ENCODE results near the gene CCDC146. TPM values are rescaled to one million over a fixed set of nuclear protein-coding genes. Genes with fewer than 3 reads are reported as not detected.
"Not testable (repeated sequence)": the region's sequence is repeated elsewhere in the genome, so short reads cannot be mapped to it uniquely, and the experiment has no call there.

CCDC146 gene
- total RNA-seq, 2 donors from 2014 or later, result 1.4 to 2.6 TPM

DNA sequence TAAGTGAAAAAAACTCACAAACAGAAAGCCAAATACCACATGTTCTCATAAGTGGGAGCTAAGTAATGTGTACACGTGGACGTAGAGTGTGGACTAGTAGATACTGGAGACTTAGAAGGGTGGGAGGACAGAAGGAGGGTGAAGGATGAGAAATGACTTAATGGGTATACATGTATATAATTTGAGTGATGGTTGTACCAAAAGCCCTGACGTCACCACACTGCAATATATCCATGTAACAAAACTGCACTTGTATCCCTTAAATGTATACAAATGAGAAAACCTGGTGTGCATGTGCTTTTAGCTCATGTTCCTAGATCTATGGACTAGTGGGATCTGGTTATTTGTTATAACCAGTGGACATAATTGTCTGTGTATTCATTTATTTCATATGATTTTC is 125.7 kb downstream of the CCDC146 start:
- no peak overlapping the region for H3K27ac Mint-ChIP-seq
- no peaks in the 10 kb centered on the region for H3K9me3 Mint-ChIP-seq
- no peaks in the 10 kb centered on the region for H3K36me3 Mint-ChIP-seq
- DNase-seq (ENCODE audit: low spot score in 2 of 2) (no peak), ATAC-seq (no peak)

DNA sequence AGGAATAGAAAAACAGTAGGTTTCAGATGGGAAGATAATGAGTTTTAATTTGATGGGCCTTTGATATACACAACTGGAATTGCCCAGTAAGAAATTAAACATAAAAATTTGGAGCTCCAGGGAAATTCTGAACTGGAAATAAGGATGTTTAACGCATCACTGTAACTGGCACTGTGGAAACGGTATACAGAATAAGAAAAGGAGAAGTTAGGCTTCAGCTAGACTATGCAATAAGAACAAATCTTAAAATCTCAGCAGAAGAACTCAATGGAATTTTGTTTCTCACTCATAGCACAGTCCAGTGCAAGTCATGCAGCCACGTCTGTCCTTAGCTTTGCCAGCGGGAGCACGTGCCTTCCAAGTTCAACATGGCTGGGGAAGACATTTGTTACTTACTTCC is 130.1 kb downstream of the CCDC146 start:
- no peak overlapping the region for H3K27ac Mint-ChIP-seq
- DNase-seq (ENCODE audit: low spot score in 2 of 2), result no peak
- no peaks in the 10 kb centered on the region for H3K9me3 Mint-ChIP-seq
- H3K36me3 Mint-ChIP-seq, result no peaks in the 10 kb centered on the region
- no peak for ATAC-seq

DNA sequence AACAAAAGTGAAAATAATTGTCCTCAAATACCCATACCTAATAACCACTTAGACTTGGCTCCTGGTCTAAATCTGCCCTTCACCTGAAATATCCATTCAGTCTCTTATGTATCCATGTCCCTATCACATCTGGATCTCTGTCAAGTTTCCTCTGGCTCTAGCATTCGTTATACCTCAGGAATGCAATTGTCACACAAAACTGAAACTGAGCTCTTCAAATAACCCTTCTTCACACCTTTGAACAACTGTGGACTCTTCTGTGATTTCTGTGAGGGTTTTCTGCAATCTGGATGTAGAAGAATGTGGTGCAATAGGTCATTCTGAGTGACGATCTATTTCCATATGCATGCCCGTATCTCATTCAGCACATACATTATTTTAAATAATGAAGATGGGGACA is 130.7 kb downstream of the CCDC146 start:
- H3K27ac Mint-ChIP-seq, result no peak overlapping the region
- no peak for DNase-seq (ENCODE audit: low spot score in 2 of 2)
- H3K9me3 Mint-ChIP-seq, result no peaks in the 10 kb centered on the region
- H3K36me3 Mint-ChIP-seq, result no peaks in the 10 kb centered on the region
- ATAC-seq, result no peak

DNA sequence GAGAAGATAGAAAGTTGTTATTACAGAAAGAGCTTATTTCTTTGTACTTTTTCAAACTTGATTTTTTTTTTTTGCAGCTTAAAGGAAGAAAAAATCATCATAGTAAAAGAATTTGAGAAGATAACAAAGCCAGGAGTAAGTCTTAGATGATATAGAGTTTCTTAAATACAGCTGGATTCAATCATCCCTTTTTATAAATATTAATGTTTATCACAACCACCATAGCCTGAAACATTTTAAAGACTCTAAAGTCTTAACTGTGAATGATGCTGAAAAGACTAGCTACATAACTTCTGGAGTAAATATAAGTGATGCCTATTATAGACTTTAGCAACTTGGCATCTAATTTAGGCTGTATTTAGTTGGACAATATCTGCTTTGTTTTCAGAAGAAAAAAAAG is 132.0 kb downstream of the CCDC146 start:
- Mint-ChIP-seq H3K9me3 (no peaks in the 10 kb centered on the region), H3K36me3 (no peaks in the 10 kb centered on the region), H3K27ac (no peak overlapping the region)
- DNase-seq (ENCODE audit: low spot score in 2 of 2) (no peak), ATAC-seq (no peak)

DNA sequence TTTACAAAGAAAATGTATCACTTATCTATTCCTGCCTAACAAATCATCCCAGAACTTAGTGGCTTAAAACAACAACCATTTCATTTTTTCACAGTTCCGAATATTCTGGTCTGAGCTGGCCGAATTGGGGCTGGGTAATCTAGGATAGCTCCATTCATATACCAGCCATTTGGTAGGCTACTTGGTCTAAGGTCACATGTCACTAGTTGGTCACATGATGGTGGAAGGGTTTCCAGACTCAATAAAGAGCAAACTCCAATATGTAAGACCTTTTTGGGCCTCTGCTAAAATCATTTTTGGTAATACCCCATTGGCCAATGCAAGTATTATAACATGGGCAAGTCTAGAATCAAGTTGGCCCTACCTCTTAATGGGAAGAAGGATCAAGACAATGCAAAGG is 132.5 kb downstream of the CCDC146 start:
- no peaks in the 10 kb centered on the region for H3K9me3 Mint-ChIP-seq
- DNase-seq (ENCODE audit: low spot score in 2 of 2), result no peak

DNA sequence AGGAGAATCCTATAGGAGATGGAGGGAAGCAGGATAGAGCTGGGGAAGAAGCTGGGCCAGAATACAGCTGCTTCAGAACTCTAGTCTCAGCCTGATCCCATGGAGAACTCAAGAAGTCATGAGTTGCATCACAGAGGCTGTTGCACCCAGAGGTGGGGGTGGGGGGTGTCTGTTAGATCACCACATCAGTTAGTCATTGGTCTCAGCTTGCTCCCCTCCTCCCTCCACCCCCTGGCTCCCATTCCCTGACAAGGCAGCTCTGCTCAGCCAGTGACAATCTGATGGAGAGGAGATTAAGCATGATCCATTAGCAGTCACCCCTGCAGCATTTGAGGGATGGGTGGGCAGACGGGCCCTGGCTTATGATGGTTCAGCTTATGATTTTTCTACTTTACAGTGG is 135.6 kb downstream of the CCDC146 start:
- DNase-seq (ENCODE audit: low spot score in 2 of 2) (no peak), ATAC-seq (no peak)
- no peaks in the 10 kb centered on the region for H3K36me3 Mint-ChIP-seq
- H3K27ac Mint-ChIP-seq, result peak overlapping the region in 1 of 2 donors; percentile 47
- no peaks in the 10 kb centered on the region for H3K9me3 Mint-ChIP-seq

More for the DNA sequence above, 132.5 kb downstream of the CCDC146 start:
- ATAC-seq, result no peak
- no peaks in the 10 kb centered on the region for H3K36me3 Mint-ChIP-seq
- H3K27ac Mint-ChIP-seq, result no peak overlapping the region

DNA sequence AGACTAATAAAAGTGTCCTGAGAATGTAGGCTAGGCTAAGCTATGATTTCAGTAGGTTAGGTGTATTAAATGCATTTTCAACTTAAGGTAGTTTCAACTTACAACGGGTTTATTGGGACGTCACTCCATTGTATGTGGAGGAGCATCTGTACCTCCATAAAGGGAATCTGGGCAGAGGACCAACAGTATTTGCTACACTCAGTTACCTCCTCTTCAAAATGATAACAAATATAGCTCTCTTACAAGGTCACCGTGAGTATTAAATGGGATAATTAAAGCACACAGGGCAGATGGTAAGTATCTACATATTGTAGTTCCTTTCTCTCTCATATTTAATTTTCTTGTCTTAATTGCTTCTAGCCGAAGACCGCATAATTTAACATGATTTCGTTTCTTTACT is 136.2 kb downstream of the CCDC146 start:
- no peak for DNase-seq (ENCODE audit: low spot score in 2 of 2)
- Mint-ChIP-seq H3K9me3 (no peaks in the 10 kb centered on the region), H3K36me3 (no peaks in the 10 kb centered on the region), H3K27ac (no peak overlapping the region)
- ATAC-seq, result no peak

DNA sequence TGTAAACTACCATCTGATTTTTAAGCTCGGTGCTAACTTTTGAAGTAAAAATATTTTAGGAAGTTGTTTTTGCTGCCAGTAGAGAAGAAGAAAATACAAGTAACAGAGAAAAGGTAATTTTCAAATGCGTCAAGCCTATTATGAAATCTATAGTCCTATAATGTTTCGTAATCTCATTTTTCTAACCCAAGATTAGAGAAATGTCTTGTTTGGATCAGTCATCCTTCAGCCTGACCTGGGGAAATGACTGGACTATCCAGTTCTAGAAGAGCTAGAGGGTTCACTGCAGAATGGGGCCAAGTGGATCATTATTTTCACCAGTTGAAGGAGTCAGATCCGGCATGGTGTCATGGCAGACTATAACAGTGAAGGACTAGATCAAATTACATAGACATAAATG is 139.9 kb downstream of the CCDC146 start:
- peak overlapping the region in 1 of 2 donors; percentile 15 for H3K27ac Mint-ChIP-seq
- no peak for ATAC-seq
- H3K36me3 Mint-ChIP-seq, result no peaks in the 10 kb centered on the region
- no peaks in the 10 kb centered on the region for H3K9me3 Mint-ChIP-seq
- DNase-seq (ENCODE audit: low spot score in 2 of 2), result no peak

DNA sequence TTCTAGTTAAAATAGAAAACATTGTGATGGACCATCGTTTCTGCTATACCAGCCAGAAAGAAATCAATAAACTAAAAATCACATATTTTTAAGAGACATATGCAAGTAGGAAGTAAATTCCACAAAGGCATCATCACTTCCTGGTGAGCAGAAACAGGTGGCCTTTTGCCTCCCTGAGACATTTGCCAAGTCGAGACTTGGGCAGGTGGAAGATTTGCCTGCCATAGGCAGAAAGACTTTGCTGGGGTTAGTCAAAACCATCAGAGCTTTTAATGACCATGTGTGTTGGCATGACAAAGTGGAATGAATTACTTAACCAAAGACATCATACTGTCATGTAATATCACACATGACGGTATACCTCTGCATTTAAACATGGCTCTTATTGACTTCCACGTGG is 143.3 kb downstream of the CCDC146 start:
- DNase-seq (ENCODE audit: low spot score in 2 of 2), result no peak
- Mint-ChIP-seq H3K36me3 (no peaks in the 10 kb centered on the region), H3K9me3 (no peaks in the 10 kb centered on the region), H3K27ac (peak overlapping the region in 1 of 2 donors; percentile 71)
- ATAC-seq, result peak in 1 of 2 donors; percentile 22

DNA sequence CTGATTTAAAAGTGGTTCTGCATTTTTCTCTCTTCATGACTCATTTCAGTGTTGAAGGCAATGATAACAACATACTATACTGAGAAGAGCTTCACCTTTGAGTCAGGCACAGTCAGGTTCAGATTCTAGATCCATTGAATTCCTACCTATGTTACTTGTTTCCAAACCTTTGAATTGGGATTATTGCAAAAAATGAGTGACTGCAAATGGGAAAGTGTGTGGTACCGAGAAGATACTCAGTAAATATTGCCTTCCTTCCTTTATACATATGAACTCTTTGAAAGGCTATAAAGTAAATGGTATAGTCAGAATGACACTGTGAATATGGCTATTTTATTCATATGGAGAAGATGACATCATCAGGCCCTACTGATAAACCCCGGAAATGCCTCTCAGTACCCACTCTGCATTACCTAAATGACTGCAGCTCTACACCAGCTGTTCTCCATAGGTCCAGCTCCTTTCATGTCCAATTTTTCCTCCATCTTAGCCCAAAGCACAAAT is 143.9 kb downstream of the CCDC146 start:
- ATAC-seq (peak; percentile 93 to 97), DNase-seq (ENCODE audit: low spot score in 2 of 2) (peak in 1 of 2 donors; percentile 41)
- H3K9me3 Mint-ChIP-seq, result no peaks in the 10 kb centered on the region
- peak overlapping the region in 1 of 2 donors; percentile 71 for H3K27ac Mint-ChIP-seq
- no peaks in the 10 kb centered on the region for H3K36me3 Mint-ChIP-seq

DNA sequence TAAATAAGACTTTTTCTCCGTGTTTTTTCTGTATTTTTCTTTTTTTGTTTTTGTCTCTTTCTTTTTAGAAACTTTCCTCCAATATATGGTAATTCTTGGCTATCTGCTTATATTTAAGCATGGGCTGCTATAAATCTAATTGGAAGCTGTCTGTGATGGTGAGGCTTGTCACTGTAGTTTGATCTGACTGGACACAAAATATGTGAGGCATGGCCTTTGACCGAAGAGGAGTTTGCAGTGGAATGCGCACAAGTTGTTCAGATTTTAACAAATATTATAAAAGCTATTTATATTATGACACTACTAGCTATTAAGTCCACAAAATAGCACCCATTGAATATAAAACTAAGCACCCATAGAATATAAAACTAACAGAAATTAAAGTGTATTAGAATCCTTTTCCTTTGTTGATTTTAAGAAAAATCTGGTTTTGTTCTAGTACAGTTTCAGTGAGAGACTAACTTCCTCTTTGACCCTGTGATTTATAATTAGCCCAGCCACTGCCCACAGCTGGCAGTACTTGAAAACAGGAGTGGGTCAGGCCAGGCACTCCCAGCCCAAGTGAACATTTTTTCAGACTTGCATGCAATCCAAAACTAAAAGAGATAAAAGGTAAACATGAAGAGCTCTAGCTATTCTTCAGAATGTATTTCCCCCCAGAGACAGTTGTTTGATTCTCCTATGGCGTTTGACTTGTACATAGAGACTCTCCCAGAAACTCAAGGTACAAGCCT is 147.1 kb downstream of the CCDC146 start:
- Mint-ChIP-seq H3K36me3 (no peaks in the 10 kb centered on the region), H3K9me3 (no peaks in the 10 kb centered on the region), H3K27ac (no peak overlapping the region)
- DNase-seq (ENCODE audit: low spot score in 2 of 2) (no peak), ATAC-seq (no peak)

DNA sequence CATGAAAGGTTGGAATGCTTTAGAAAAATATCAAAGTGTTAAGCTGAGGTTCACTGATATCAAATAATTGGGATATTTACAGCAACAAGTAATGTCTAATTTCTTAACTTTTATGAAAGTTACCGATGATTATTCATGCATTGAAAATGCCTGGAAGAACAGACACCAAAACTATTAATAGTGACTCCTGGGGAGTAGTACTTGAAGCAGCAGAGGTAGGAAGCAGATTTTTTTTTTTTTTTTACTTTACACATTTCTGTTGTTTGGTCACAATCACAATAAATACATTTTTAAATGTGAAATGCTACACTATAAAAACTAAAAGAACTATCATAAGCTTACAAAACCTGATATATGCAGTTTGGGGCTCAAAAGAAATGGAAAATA is 147.7 kb downstream of the CCDC146 start:
- ATAC-seq (no peak), DNase-seq (ENCODE audit: low spot score in 2 of 2) (no peak)
- Mint-ChIP-seq H3K9me3 (no peaks in the 10 kb centered on the region), H3K27ac (no peak overlapping the region), H3K36me3 (no peaks in the 10 kb centered on the region)

DNA sequence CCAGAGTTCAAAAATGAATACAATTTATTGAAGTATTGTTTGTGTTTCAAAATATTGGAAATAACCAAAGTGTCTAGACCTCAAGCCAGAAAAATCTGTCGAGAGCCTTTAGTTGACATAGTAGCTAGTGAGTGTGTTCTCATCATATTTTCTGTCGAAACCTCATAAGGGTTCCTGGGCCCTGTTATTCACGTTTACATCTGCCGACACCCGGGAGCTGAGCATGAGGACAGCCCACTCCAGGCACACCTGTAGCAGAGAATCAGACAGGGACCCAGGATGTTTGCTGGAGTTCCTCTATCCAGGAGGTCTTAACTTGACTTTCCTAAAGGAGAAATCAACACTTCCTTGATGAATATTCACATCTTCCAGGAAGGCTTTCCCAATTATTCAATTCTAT is 149.4 kb downstream of the CCDC146 start:
- DNase-seq (ENCODE audit: low spot score in 2 of 2) (no peak), ATAC-seq (no peak)
- Mint-ChIP-seq H3K36me3 (peaks cover 5 to 6% of the 10 kb centered on the region in 2 donors), H3K27ac (no peak overlapping the region), H3K9me3 (peaks cover 0 to 4% of the 10 kb centered on the region in 2 donors)

DNA sequence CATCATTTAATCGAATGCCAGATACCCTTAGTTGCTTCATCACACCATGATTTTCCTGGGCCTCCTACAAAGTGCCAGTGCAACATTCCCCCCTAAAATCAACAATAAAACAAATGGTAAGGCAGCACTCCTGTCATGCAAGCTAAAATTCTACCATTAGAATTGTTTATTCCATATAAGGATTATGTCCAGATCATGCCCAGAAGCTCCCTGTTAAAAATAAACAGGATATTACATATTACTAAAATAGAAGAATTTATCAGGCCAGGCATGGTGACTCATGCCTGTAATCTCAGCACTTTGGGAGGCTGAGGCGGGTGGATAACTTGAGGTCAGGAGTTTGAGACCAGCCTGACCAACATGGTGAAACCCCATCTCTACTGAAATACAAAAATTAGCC is 153.2 kb downstream of the CCDC146 start:
- H3K9me3 Mint-ChIP-seq; DNase-seq (ENCODE audit: low spot score in 2 of 2); ATAC-seq; H3K27ac Mint-ChIP-seq; H3K36me3 Mint-ChIP-seq: not testable (repeated sequence)

DNA sequence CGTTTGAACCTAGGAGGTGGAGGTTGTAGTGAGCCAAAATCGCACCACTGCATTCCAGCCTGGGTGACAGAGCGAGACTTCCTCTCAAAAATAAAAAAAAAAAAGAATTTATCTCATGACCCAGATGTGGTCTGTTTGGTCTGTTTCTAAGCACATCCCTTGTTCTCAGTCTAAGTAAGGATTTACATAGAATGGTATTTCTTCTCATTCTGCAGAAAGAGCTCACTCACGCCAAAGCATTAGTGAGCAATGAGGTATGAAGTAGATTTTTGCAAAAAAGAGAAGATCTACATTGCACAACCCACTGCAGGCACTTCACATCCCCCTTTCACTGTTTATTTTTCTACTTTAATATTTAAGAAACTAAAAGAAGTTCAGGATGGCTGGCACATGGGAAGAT is 153.7 kb downstream of the CCDC146 start:
- Mint-ChIP-seq H3K36me3 (peaks cover 5 to 6% of the 10 kb centered on the region in 2 donors), H3K27ac (peak overlapping the region in 1 of 2 donors; percentile 21), H3K9me3 (peaks cover 0 to 4% of the 10 kb centered on the region in 2 donors)
- no peak for DNase-seq (ENCODE audit: low spot score in 2 of 2)
- ATAC-seq, result peak; percentile 33 to 61

DNA sequence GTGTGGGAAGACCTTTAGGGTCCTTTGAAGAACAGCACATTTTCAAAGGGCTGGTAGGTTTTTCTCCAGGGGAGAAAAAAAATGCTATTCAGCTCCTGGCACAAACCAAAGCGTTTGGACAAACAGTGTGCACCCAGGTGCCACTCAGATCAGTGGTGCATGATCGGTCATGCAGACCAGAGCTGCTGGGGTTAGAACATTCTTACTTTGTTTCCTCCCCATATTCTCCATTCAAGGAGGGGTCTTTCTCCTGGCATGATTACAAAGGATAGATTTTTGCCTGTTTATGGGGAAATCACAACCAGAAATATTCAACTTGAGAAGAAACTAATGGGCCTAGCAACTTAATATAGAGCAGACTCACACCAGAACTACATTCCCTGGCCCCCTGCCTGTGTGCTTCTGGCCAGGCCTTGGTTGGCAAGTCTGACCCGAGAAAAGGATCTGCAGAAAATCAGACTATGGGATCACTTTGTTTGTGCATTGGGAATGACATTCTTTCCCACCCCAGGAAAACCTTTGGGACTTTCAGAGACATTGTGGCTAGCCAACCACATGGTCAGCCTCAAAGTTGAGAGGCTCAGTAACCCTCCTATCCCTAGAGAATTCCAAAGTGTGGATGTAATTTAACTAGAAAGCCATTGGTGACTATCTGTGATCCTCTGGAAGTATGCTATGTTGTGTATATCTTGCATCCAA is 159.5 kb downstream of the CCDC146 start:
- no peak for DNase-seq (ENCODE audit: low spot score in 2 of 2)
- Mint-ChIP-seq H3K9me3 (peaks cover 0 to 8% of the 10 kb centered on the region in 2 donors), H3K27ac (no peak overlapping the region), H3K36me3 (peaks cover 9 to 15% of the 10 kb centered on the region in 2 donors)
- ATAC-seq, result no peak

DNA sequence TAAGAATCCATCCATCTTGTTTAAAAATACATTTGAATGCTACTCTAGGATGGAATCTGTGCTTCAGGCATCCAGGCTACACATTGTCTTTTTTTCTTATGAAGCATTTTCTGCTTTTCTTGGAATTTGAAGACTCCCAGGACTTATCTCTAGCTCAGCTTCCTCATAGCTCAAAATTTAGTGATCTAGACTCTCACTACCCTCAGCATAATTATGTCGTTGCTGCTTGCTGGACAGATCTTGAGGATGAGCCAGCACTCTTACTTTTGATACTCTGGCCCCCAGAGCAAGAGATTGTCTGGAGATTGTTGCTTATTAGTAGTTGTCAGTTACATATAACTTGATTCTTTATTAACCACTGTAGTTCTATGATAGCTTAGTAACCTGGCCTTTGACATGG is 160.5 kb downstream of the CCDC146 start:
- Mint-ChIP-seq H3K36me3 (peaks cover 18 to 25% of the 10 kb centered on the region in 2 donors), H3K9me3 (peaks cover 0 to 11% of the 10 kb centered on the region in 2 donors), H3K27ac (no peak overlapping the region)
- no peak for DNase-seq (ENCODE audit: low spot score in 2 of 2)
- ATAC-seq, result no peak

DNA sequence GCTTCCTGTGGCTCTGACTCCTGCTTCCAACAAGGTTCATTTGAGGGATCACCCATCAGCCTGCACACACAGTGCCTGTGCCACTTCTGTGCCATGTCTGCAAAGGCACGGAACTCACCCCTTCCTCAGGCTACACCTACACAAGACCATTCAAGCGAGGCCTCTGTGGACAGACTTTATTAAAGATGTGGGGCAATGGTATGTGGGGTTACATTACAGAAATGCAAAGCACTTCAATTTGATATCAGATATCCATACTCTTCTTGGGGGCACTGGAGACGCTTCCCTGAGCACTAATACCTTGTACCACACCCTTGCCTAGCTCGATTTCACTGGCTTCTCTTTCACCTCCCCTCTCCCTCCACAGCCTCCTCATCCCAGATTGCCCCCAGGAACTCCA is 161.6 kb downstream of the CCDC146 start:
- H3K36me3 Mint-ChIP-seq, result peaks cover 19 to 33% of the 10 kb centered on the region in 2 donors
- H3K27ac Mint-ChIP-seq, result no peak overlapping the region
- H3K9me3 Mint-ChIP-seq, result peaks cover 0 to 13% of the 10 kb centered on the region in 2 donors
- no peak for DNase-seq (ENCODE audit: low spot score in 2 of 2)
- no peak for ATAC-seq
